GM12878 (cell line): ENCODE data around the gene NPAS3. TPM values are rescaled to one million over a fixed set of nuclear protein-coding genes. Genes with fewer than 3 reads are reported as not detected.
A peak's percentile ranks its signal among the peaks of the same experiment; 100 is the strongest.

Experiments used
- ATAC-seq: fragments of 200-7000 bp; cut with Tn5 transposase; 3 replicates; pipeline ENCODE4 v1.9.1; 2020; ENCODE audit warnings: mild to moderate bottlenecking, moderate library complexity
- BruUV-seq: library from RNA; stranded (reverse); fragments of 400-500 nt; replicated peaks from 2 replicates; lab custom pipeline; 2021; lab: Mats Ljungman, UMichigan
- CTCF ChIA-PET: fragments of 300-600 bp; sonication (Branson Sonifier 250); formaldehyde crosslinking; extraction: SDS; loops from one replicate; lab custom pipeline; 2021; ENCODE audit warnings: inconsistent platforms; lab: Yijun Ruan, JAX
- POLR2A ChIA-PET: fragments of 350-600 bp; formaldehyde crosslinking; extraction: SDS; loops from one replicate; lab custom pipeline; 2021; ENCODE audit warnings: inconsistent platforms; lab: Charles Lee
- RAD21 ChIA-PET: fragments of 300-600 bp; sonication (Branson Sonifier 250); formaldehyde crosslinking; loops from one replicate; lab custom pipeline; 2023; ENCODE audit warnings: antibody characterized with exemption; ENCODE audit not compliant: unreplicated experiment; lab: Charles Lee
- SMC1A ChIA-PET: fragments of 300-600 bp; sonication (Branson Sonifier 250); formaldehyde crosslinking; loops from one replicate; lab custom pipeline; 2023; ENCODE audit not compliant: unreplicated experiment, uncharacterized antibody; lab: Charles Lee
- DNase-seq: peaks from one replicate; pipeline ENCODE4 v3.0.0-alpha.2; 2011; ENCODE audit warnings: low read depth, low spot score
- FAIRE-seq: peaks from 3 replicates; lab custom pipeline; 2011; peaks lifted over from hg19 to GRCh38; lab: Jason Lieb, UNC
- H2AFZ ChIP-seq: 2 replicates; pipeline ENCODE4 v1.6.0; 2011; ENCODE audit warnings: low read depth, low read length, control low read depth; ENCODE audit not compliant: control insufficient read depth
- H3K27ac ChIP-seq: 2 replicates; pipeline ENCODE4 v1.5.1; 2011; ENCODE audit warnings: control low read depth; ENCODE audit not compliant: control insufficient read depth, insufficient read depth
- H3K27me3 ChIP-seq, 2 experiments: replicated peaks in 1 of 2; 2 replicates each; pipeline versions ENCODE4 v1.6.0 to v1.6.1; 2011; ENCODE audit warnings: low read length in 1 of 2; ENCODE audit not compliant: control insufficient read depth in 2 of 2, insufficient read depth in 2 of 2
- H3K36me3 ChIP-seq, 2 experiments: 2 replicates each; pipeline ENCODE4 v1.5.1; 2011; ENCODE audit warnings: low read length in 1 of 2; ENCODE audit not compliant: control insufficient read depth in 2 of 2, insufficient read depth in 2 of 2
- H3K4me1 ChIP-seq: 2 replicates; pipeline ENCODE4 v1.6.1; 2011; ENCODE audit warnings: mild to moderate bottlenecking, low read length, moderate library complexity, mixed read lengths; ENCODE audit not compliant: control insufficient read depth, insufficient read depth
- H3K4me2 ChIP-seq: 2 replicates; pipeline ENCODE4 v1.6.0; 2011; ENCODE audit warnings: control low read depth; ENCODE audit not compliant: control insufficient read depth, insufficient read depth
- H3K4me3 ChIP-seq: fragments of 200-600 bp; sonication (generic); 2 replicates; pipeline ENCODE4 v1.5.1; 2016
- H3K79me2 ChIP-seq: 2 replicates; pipeline ENCODE4 v1.6.0; 2011; ENCODE audit warnings: low read length; ENCODE audit not compliant: control insufficient read depth, insufficient read depth
- H3K9ac ChIP-seq: 2 replicates; pipeline ENCODE4 v1.8.0; 2011; ENCODE audit warnings: low read length, control low read depth, mixed read lengths; ENCODE audit not compliant: control insufficient read depth, insufficient read depth
- H3K9me3 ChIP-seq: replicated peaks from 3 replicates; pipeline ENCODE4 v1.5.1; 2011; ENCODE audit warnings: mild to moderate bottlenecking, low read length; ENCODE audit not compliant: control insufficient read depth, insufficient read depth
- H4K20me1 ChIP-seq: 2 replicates; pipeline ENCODE4 v1.6.0; 2011; ENCODE audit not compliant: control insufficient read depth, insufficient read depth
- E4F1 ChIP-seq: fragments of 450-650 bp; IDR thresholded peaks from 2 replicates; pipeline ENCODE4 v1.6.1; 2018; ENCODE audit warnings: borderline replicate concordance, mild to moderate bottlenecking; ENCODE audit not compliant: partially characterized antibody
- IKZF1 ChIP-seq: fragments of 450-650 bp; conservative IDR thresholded peaks from 2 replicates; pipeline ENCODE4 v1.6.1; 2017; ENCODE audit warnings: antibody characterized with exemption, mild to moderate bottlenecking
- IKZF2 ChIP-seq, 2 experiments: fragments of 450-650 bp; IDR thresholded peaks; 2 replicates each; pipeline ENCODE4 v1.6.1; 2017; ENCODE audit warnings: mild to moderate bottlenecking in 2 of 2, moderate library complexity in 2 of 2
- MLLT1 ChIP-seq: fragments of 450-650 bp; IDR thresholded peaks from 2 replicates; pipeline ENCODE4 v1.6.1; 2016; ENCODE audit warnings: mild to moderate bottlenecking
- PKNOX1 ChIP-seq: fragments of 450-650 bp; IDR thresholded peaks from 2 replicates; pipeline ENCODE4 v1.6.1; 2016; ENCODE audit warnings: mild to moderate bottlenecking
- RELB ChIP-seq: fragments of 450-650 bp; IDR thresholded peaks from 2 replicates; pipeline ENCODE4 v1.6.1; 2017; ENCODE audit warnings: low read depth, mild to moderate bottlenecking, moderate library complexity
- REST ChIP-seq: IDR thresholded peaks from 2 replicates; pipeline ENCODE4 v1.6.1; 2012; ENCODE audit warnings: mild to moderate bottlenecking, low read depth, low read length
- RUNX3 ChIP-seq: IDR thresholded peaks from 2 replicates; pipeline ENCODE4 v1.6.1; 2012; ENCODE audit warnings: low read length, inconsistent platforms
- USF1 ChIP-seq: IDR thresholded peaks from 2 replicates; pipeline ENCODE4 v1.6.1; 2011; ENCODE audit warnings: borderline replicate concordance, low read depth, mild to moderate bottlenecking, moderate library complexity, mixed read lengths, low read length; ENCODE audit not compliant: insufficient read depth; ENCODE audit errors: extremely low read length
- WGBS: methylation state at CpG from one replicate; pipeline ENCODE4 v1.1.6; 2016; ENCODE audit warnings: low lambda C conversion rate; ENCODE audit not compliant: insufficient replicate concordance, insufficient coverage; ENCODE audit errors: missing lambda C conversion rate; 5-methylcytosine and 5-hydroxymethylcytosine counted together
- in situ Hi-C: fragments of 300-500 bp; cut with MboI; formaldehyde crosslinking; loops from 9 replicates; pipeline ENCODE4 v1.14.3; 2018; ENCODE audit warnings: mixed read lengths
- intact Hi-C: fragments of 100-400 bp; cut with micrococcal nuclease; formaldehyde crosslinking; loops from one replicate; pipeline ENCODE4 v1.14.2; 2022; ENCODE audit not compliant: unreplicated experiment
- polyA plus RNA-seq, 11 experiments: library from polyadenylated mRNA; depleted of rRNA in 4 of 11; unstranded in 6 of 11; stranded (reverse) in 5 of 11; fragments of >200 nt; fragmentation: Nextera tagmentation in 4 of 11; fragmentation: Illumina TruSeq in 1 of 11; extraction: Ambion mirVana in 4 of 11; extraction: Trizol in 1 of 11; gene quantifications; 1 replicate in 1 of 11; 2 replicates in 10 of 11; pipeline versions ENCODE4 v1.2.1 to v1.2.3, GENCODE V29; 2011 to 2016; ENCODE audit warnings: inconsistent platforms in 2 of 11, missing spikeins in 2 of 11, low read depth in 1 of 11
- total RNA-seq, 4 experiments: library from RNA; depleted of rRNA in 3 of 4; stranded (reverse); fragments of >200 nt in 3 of 4; fragmentation: Illumina TruSeq in 1 of 4; extraction: Trizol in 1 of 4; gene quantifications; 2 replicates each; pipeline versions ENCODE4 v1.2.1 to v1.2.3, GENCODE V29; 2013 to 2021

The NPAS3 gene
- total and polyA plus RNA-seq, 10 of the 15 experiments (the other 5 are each of a cell fraction or from before 2014, with no cell fraction given): under 0.01 to 2.7 (median 0.03) TPM; not detected in 6

- no peaks in the 10 kb centered on the region for H3K4me1 ChIP-seq
- H3K36me3 ChIP-seq: no peaks in the 10 kb centered on the region
- H3K9ac ChIP-seq: no peak overlapping the region; the same call in 1 of the 2 replicates
- intact Hi-C loops: no loop called here
- no peak overlapping the region for H3K4me3 ChIP-seq
- H3K27ac ChIP-seq: no peak overlapping the region
- in situ Hi-C loops: loop anchor here (5.0 kb wide), 3 partner anchors 319 to 1214 kb away; no protein-coding TSS in a partner anchor
- peak overlapping the region; percentile 39; the same call in 1 of the 2 replicates for H3K4me2 ChIP-seq
- peak; percentile 11 for ATAC-seq
- DNase-seq: peak; percentile 2
- H3K79me2 ChIP-seq: no peaks in the 10 kb centered on the region
- FAIRE-seq: no peak
- no peaks in the 10 kb centered on the region for H3K27me3 ChIP-seq
- H4K20me1 ChIP-seq: no peaks in the 10 kb centered on the region
- POLR2A ChIA-PET: interaction anchor here (0.7 to 1.3 kb wide), 5 partner anchors 15 to 1625 kb away, joined by 3 to 9 read pairs (median 6); no protein-coding TSS in a partner anchor
- CTCF ChIA-PET: interaction anchor here (0.9 to 14.3 kb wide), 5 partner anchors 23 to 315 kb away, joined by 3 to 334 read pairs (median 6); no protein-coding TSS in a partner anchor
- 8% methylated on average over 9 of the region's 9 CpGs for WGBS
- no peaks in the 10 kb centered on the region for H3K9me3 ChIP-seq
- SMC1A ChIA-PET: interaction anchor here (0.7 to 8.4 kb wide), 21 partner anchors 8 to 1998 kb away, joined by 3 to 158 read pairs (median 6); no protein-coding TSS in a partner anchor
- no peak overlapping the region for H2AFZ ChIP-seq
- RAD21 ChIA-PET: interaction anchor here (0.9 to 7.4 kb wide), 10 partner anchors 58 to 280 kb away, joined by 3 to 264 read pairs (median 14); no protein-coding TSS in a partner anchor
- no TSS peak for BruUV-seq
- TF ChIP-seq IKZF2 (IDR thresholded peaks at IDR 0.05) (peak; percentile 50 to 68; a peak in 2 of 4 replicates), USF1 (peak; percentile 13), IKZF1 (peak; percentile 75), E4F1 (no peak), REST (no peak), RELB (0 out of 2 replicates have a peak, but pooled peaks have one; percentile 36), MLLT1 (0 out of 2 replicates have a peak, but pooled peaks have one; percentile 29), PKNOX1 (0 out of 2 replicates have a peak, but pooled peaks have one; percentile 12), RUNX3 (peak; percentile 78)
These were observed 852.3 kb downstream of the NPAS3 start for GRCh38 chr14:33790996-33791395.
